LNCaP clone FGC (cell line): Measurements from ENCODE around the gene OSBPL2.
A peak's percentile ranks its signal among the peaks of the same experiment; 100 is the strongest.

Experiments used
- DNase-seq: peaks from one replicate; pipeline ENCODE4 v3.0.0-alpha.2; 2011; ENCODE audit warnings: low read depth
- H3K4me3 ChIP-seq: 2 replicates; pipeline ENCODE4 v1.5.1; 2011; ENCODE audit warnings: mild to moderate bottlenecking, low read depth, low read length, control low read depth
- TF ChIP-seq, protein P1 (sequence below): IDR thresholded peaks from 2 replicates; pipeline ENCODE4 v1.5.1; 2012; ENCODE audit warnings: mild to moderate bottlenecking; ENCODE audit not compliant: control insufficient read depth, insufficient read depth; ENCODE audit errors: extremely low read depth

OSBPL2 gene

DNA sequence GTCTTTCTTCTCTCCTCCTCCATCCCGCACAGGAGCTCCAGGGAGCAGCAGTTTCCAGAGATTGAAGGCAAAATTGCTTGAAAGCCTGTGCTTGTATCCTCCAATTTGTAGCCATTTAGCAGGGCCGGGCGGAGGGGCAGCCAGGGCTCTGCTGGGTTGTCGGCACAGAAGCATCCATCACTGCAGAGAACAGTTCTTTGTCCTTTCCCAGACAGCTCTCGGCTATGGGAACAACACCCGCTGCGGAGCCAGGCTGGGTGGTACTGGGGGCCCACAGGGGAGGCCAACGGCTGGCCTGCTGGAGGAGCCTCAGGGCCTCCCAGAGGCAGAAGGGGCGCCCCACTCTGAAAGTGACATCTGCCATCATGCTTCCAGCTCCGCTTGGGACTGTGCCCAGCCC, 26.0 kb upstream of the OSBPL2 start:
- H3K4me3 ChIP-seq: no peak overlapping the region
- TF ChIP-seq, protein P1, sequence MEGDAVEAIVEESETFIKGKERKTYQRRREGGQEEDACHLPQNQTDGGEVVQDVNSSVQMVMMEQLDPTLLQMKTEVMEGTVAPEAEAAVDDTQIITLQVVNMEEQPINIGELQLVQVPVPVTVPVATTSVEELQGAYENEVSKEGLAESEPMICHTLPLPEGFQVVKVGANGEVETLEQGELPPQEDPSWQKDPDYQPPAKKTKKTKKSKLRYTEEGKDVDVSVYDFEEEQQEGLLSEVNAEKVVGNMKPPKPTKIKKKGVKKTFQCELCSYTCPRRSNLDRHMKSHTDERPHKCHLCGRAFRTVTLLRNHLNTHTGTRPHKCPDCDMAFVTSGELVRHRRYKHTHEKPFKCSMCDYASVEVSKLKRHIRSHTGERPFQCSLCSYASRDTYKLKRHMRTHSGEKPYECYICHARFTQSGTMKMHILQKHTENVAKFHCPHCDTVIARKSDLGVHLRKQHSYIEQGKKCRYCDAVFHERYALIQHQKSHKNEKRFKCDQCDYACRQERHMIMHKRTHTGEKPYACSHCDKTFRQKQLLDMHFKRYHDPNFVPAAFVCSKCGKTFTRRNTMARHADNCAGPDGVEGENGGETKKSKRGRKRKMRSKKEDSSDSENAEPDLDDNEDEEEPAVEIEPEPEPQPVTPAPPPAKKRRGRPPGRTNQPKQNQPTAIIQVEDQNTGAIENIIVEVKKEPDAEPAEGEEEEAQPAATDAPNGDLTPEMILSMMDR: no peak
- DNase-seq: no peak

DNA sequence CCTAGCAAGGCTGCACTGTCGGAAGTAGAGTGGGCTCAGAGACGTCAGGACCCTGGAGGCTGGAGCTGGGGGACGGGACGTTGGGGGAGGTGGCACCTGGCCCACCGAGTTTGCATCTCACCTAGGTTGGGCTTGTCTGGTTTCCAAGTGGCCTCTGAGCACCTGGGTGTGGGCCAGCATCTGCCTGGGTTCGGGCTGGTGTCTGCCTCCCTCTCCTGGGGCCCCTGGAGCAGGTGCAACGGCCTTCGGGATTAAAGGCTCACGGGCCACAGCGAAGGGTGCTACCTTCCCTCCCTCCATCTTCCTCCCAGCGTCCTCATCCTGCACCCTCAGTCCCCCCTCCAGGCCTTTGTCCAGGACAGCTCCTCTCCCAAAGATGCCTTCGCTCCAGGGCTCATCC, 24.3 kb upstream of the OSBPL2 start:
- TF ChIP-seq, protein P1: no peak
- no peak for DNase-seq
- no peak overlapping the region for H3K4me3 ChIP-seq

DNA sequence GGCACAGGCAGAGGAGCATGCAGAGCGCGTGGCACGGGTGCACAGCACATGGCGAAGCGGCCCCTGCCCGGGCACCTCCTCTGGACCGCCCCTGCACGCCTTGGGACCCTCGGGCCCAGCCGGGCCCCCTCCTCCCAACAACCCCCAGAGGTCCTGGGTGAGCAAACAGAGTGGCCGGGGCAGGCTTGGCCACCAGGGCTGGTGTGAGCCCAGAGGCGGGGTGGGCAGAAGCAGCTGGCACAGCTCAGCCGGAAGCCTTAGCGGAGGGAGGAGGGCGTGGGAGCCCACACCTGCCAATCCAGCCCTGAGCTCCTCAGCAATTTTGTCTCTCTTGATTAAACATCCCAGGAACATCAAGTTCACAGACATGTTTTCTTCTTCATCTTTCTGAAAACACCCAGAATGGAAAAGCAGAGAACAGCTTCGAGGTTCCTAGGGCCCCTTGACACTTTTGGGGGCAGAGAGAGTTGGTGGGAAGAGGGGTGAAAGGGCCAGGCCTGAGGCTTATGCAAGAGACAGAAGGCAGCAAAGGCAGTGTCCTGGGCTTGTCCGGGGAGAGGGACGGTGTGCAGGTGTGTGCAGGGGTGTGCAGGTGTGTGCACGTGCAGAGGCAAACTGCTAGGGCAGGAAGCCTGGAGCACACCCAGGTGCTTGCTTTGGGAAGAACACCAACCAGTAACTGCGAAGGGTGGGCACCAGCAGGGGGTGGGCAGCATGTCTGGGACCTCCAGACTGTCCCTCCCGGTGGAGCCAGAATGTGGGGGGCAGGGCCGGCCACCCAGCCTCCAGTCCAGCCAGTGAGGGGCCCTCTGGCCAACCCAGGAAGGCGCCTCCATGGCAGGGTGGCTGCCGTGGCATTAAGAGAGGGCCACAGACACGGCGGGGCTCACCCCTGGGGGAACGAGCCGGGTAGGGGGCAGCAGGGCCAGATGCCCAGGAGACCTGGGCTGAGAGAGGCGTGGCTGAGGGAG, 23.0 kb upstream of the OSBPL2 start:
- DNase-seq: peak; percentile 51
- no peak overlapping the region for H3K4me3 ChIP-seq
- TF ChIP-seq, protein P1: no peak

DNA sequence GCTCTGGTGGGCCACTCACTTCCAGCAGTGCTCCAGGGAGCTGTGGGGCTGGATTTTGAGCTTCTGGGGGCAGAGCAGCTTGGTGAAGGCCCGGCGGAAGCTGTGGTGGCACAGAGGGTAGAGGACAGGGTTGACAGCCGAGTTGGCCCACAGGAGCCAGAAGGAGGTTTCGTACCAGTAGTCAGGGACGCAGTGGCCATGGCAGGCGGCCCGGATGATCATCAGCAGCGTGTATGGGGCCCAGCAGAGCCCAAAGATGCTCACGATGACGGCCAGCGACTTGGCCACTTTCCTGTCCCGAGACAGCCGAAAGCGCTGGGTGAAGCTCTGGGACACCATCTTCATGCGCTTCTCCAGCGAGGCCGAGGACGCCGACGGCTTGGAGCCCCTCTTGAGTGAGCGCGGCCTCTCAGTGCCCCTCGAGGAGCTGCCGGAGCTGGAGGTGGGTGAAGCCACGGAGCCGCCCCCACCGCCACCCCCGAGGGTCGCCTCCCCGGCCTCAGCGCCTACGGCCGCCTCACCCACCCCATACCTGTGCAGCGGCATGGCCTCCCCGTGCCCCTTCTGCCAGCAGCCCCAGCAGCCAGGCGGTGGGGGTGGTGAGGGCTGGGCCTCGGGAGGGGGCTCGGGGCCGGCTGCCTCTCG, 22.2 kb upstream of the OSBPL2 start:
- DNase-seq: no peak
- H3K4me3 ChIP-seq: no peak overlapping the region

DNA sequence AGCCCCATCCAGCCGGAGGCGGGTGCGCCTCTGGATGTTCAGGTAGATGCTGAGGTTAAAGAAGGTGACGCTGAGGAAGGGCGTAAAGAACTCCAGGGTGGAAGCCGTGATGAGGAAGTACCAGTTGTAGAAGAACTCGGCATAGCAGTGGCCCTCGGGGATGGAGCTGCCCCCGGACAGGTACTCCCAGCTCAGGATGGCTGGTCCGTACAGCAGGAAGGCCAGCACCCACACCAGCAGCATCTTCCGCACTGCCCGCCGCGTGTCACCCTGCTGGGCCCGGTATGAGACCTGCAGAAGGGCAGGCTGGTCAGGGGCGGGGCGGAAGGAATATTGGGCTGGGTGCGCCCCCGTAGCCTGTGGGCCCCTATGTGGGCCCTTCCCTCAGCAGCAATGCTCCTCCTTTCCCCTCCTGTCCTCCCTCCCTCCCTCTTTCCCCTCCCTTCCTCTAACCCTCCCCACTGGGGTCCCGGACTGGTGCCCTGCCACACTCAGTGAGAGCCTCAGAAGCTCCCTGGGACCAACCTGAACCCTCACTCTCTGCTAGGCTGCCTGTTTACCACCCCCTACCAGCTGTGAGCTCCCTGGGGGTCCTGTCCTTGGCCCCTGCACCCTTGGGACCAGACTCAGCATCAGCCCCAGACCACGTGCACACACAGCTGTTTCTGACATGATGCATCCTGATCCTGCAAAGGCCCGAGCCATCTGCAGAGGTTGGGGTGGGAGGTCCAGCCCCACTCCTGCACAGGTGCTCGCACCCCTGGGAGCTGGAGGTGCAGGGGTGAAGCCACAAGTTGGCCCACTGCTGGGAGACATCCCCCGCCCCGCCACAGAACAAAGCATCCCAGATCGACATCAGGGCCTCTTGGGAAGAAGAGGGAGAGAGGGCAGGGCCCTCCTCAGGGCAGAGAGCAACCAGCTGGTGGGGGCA, 21.4 kb upstream of the OSBPL2 start:
- TF ChIP-seq, protein P1: no peak
- DNase-seq: no peak
- no peak overlapping the region for H3K4me3 ChIP-seq

More for the DNA sequence above, 22.2 kb upstream of the OSBPL2 start:
- TF ChIP-seq, protein P1: no peak

DNA sequence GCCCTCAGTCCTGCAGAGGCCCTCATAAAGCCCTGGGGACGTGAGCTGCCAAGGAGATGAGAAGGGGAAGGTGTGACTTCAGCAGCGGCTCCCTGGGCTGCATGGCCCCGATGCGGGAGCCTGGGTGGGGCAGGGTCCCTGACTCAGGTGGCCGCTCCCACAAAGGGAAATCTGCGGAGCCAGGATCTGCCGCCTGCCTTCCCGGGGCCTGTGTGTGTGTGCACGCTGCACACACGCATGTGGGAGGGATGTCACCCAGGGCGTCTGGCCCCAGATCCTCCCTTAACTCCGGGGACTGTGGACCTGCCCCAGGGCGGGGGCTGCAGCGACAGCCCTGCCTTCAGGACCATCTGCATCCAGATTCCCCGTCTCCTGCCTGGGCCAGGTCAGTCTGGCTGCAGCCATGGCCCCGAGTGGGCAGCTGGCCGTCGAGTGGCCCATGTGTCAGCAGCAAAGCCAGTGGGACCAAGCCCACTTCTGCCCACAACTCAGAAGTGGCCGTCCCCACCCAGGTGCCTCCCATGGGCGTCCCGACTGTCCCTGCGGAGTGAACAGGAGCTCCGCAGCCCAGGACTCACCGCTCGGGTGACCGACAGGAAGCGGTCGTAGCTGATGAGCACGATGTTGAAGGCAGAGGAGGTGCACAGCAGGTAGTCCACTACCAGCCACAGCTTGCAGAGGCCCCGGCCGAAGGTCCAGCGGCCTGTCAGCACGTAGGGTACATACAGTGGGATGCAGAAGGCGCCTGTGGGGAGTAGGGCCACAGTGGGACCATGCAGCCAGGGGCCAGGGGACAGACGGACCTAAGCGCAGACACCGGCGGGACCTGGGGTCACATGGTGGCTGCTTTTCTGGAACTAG, 20.2 kb upstream of the OSBPL2 start:
- TF ChIP-seq, protein P1: no peak
- DNase-seq: no peak
- H3K4me3 ChIP-seq: no peak overlapping the region
